Ascending aorta (tissue), 2 donors: ENCODE data around the gene ATP5ME. TPM values are rescaled to one million over a fixed set of nuclear protein-coding genes. Genes with fewer than 3 reads are reported as not detected.

Experiments used
- DNase-seq, 2 donors: peaks; one replicate each; pipeline ENCODE4 v3.0.0-alpha.2; 2019; ENCODE audit warnings: low spot score in 2 of 2
- H3K27ac ChIP-seq, 2 donors: fragments of 200-600 bp; sonication (generic); one replicate each; pipeline ENCODE4 v1.5.1; 2016 to 2017; ENCODE audit warnings: mild to moderate bottlenecking in 1 of 2
- H3K27me3 ChIP-seq: fragments of 200-600 bp; sonication (generic); one replicate; pipeline ENCODE4 v1.5.1; 2017
- H3K36me3 ChIP-seq, 2 donors: fragments of 200-600 bp; sonication (generic); one replicate each; pipeline ENCODE4 v1.5.1; 2016
- H3K4me1 ChIP-seq, 2 donors: fragments of 200-600 bp; sonication (generic); one replicate each; pipeline ENCODE4 v1.5.1; 2016 to 2017; ENCODE audit warnings: mild to moderate bottlenecking in 1 of 2
- H3K4me3 ChIP-seq, 2 donors: fragments of 200-600 bp; sonication (generic); one replicate each; pipeline ENCODE4 v1.5.1; 2016 to 2017; ENCODE audit warnings: mild to moderate bottlenecking in 1 of 2
- H3K9me3 ChIP-seq, 2 donors: fragments of 200-600 bp; sonication (generic); one replicate each; pipeline ENCODE4 v1.5.1; 2016
- CTCF ChIP-seq, 3 experiments: fragments of 200-600 bp in 2 of 3; fragments of 450-650 bp in 1 of 3; sonication (generic) in 2 of 3; IDR thresholded peaks; one replicate each; pipeline ENCODE4 v1.5.1; 2016 to 2019; ENCODE audit warnings: antibody characterized with exemption in 3 of 3, mild to moderate bottlenecking in 1 of 3, moderate library complexity in 1 of 3
- intact Hi-C: fragments of 100-400 bp; cut with DNase I; formaldehyde crosslinking; loops from one replicate; pipeline ENCODE4 v1.15.1; 2023
- total RNA-seq: library from RNA; depleted of rRNA; stranded (reverse); fragments of >200 nt; gene quantifications from one replicate; pipeline ENCODE4 v1.1.0, GENCODE V29; 2016

ATP5ME gene
- total RNA-seq: not detected

- intact Hi-C loops: loop anchor here (1.0 to 10.0 kb wide), 8 partner anchors 31 to 1040 kb away; partner anchors contain the start of genes GAK, PCGF3, PIGG and SLBP
- peak within 1 kb of the TSS; percentile 92 for H3K27ac ChIP-seq
- peak within 1 kb of the TSS; percentile 68 to 92 for H3K4me3 ChIP-seq
- DNase-seq: peak; percentile 92 to 98
- H3K4me1 ChIP-seq: peaks cover 9 to 15% of the 10 kb centered on the region in 2 donors
- H3K36me3 ChIP-seq: peaks cover 18 to 20% of the 10 kb centered on the region in 2 donors
- H3K9me3 ChIP-seq: no peaks in the 10 kb centered on the region
- peak; percentile 76 to 85 (median 85) for TF ChIP-seq CTCF (IDR thresholded peaks at IDR 0.05)
- no peaks in the 10 kb centered on the region for H3K27me3 ChIP-seq
These were observed at the start of gene ATP5ME, which contains the start of gene MYL5 for GRCh38 chr4:674172-675035. TSS of gene ATP5ME (minus strand) at chr4:674276. CDS start at chr4:674247, 29 bp downstream. TSS of gene MYL5 (plus strand) at chr4:674542. CDS start at chr4:678027, 3,485 bp downstream.

GRCh38 chr4:722851-723360 lies 48.8 kb upstream of the ATP5ME start:
- no peaks in the 10 kb centered on the region for H3K27me3 ChIP-seq
- peaks cover 0 to 15% of the 10 kb centered on the region in 2 donors for H3K36me3 ChIP-seq
- no peak for TF ChIP-seq CTCF (IDR thresholded peaks at IDR 0.05)
- H3K9me3 ChIP-seq: no peaks in the 10 kb centered on the region
- intact Hi-C loops: no loop called here
- no peak for DNase-seq
- no peaks in the 10 kb centered on the region for H3K4me1 ChIP-seq
- no peak overlapping the region for H3K4me3 ChIP-seq
- H3K27ac ChIP-seq: no peak overlapping the region

- no peak for TF ChIP-seq CTCF (IDR thresholded peaks at IDR 0.05)
- Histone ChIP-seq H3K27ac (no peak overlapping the region), H3K36me3 (peaks cover 0 to 15% of the 10 kb centered on the region in 2 donors), H3K27me3 (no peaks in the 10 kb centered on the region), H3K4me3 (no peak overlapping the region), H3K9me3 (no peaks in the 10 kb centered on the region), H3K4me1 (no peaks in the 10 kb centered on the region)
- intact Hi-C loops: no loop called here
- no peak for DNase-seq
These were observed 48.2 kb upstream of the ATP5ME start for GRCh38 chr4:722169-722725.

GRCh38 chr4:721261-722168 lies 47.4 kb upstream of the ATP5ME start:
- intact Hi-C loops: no loop called here
- peaks cover 0 to 15% of the 10 kb centered on the region in 2 donors for H3K36me3 ChIP-seq
- H3K4me3 ChIP-seq: no peak overlapping the region
- no peaks in the 10 kb centered on the region for H3K4me1 ChIP-seq
- H3K27ac ChIP-seq: no peak overlapping the region
- no peak for TF ChIP-seq CTCF (IDR thresholded peaks at IDR 0.05)
- H3K9me3 ChIP-seq: no peaks in the 10 kb centered on the region
- no peaks in the 10 kb centered on the region for H3K27me3 ChIP-seq
- no peak for DNase-seq
